ENCODE results near the gene FAM3D. TPM values are rescaled to one million over a fixed set of nuclear protein-coding genes. Genes with fewer than 3 reads are reported as not detected.

The FAM3D gene
- total and polyA plus RNA-seq, 2 of the 8 experiments (the other 6 are each of a cell fraction or from before 2014, with no cell fraction given), result not detected

DNA sequence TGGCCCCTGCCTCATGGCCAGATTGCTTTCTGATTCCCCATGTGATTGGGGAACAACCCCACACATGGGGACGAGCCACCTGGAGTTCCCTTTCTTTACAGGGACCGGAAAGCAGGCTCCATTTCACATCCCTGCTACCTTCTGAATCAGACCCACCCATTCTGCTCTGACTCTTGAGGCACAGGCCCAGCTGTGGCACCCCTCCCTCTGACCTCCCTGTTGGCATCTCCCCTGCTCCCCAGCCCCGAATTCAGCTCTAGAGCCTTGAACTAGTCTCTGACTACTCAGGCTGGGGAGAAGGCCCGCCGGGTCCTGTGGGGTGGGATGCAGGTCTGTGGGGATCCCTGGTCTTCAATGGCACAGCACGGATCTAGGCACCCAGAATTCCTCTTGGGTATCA lies 12.1 kb downstream of the FAM3D start:
- Histone ChIP-seq H2AK5ac (ENCODE audit: low read depth, low read length) (no peak overlapping the region), H3K27me3 (replicated peaks in 1 of 4; ENCODE audit: control insufficient read depth in 3 of 4, extremely low read depth in 1 of 4, insufficient read depth in 3 of 4, low read length in 3 of 4) (no peaks in the 10 kb centered on the region), H3K9me3 (ENCODE audit: insufficient read depth in 2 of 2, low read depth in 1 of 2, low read length in 1 of 2) (no peaks in the 10 kb centered on the region), H4K5ac (ENCODE audit: insufficient read length, low read depth, low read length) (no peak overlapping the region), H3K23ac (ENCODE audit: insufficient read length) (no peak overlapping the region), H3K9ac (replicated peaks in 1 of 4; ENCODE audit: extremely low read depth in 1 of 4, low read depth in 3 of 4, low read length in 3 of 4) (no peak overlapping the region), H3K4me1 (replicated peaks in 1 of 4; ENCODE audit: control insufficient read depth in 3 of 4, insufficient read depth in 4 of 4, low read length in 3 of 4) (no peaks in the 10 kb centered on the region), H4K8ac (ENCODE audit: extremely low read depth, insufficient read depth, low read length) (no peak overlapping the region), H3K36me3 (ENCODE audit: control insufficient read depth in 2 of 4, insufficient read depth in 4 of 4, low read length in 3 of 4) (no peaks in the 10 kb centered on the region), H2BK20ac (ENCODE audit: low read length) (no peak overlapping the region), H2BK15ac (ENCODE audit: low read length) (no peak overlapping the region), H3K4me3 (ENCODE audit: extremely low read depth in 1 of 4, insufficient read depth in 2 of 4, low read depth in 3 of 4, low read length in 4 of 4) (no peak overlapping the region), H4K91ac (replicated peaks; ENCODE audit: insufficient read length, low read length) (no peak overlapping the region), H3K18ac (ENCODE audit: extremely low read depth, low read length) (no peak overlapping the region), H4K20me1 (replicated peaks in 1 of 2; ENCODE audit: control insufficient read depth in 1 of 2, insufficient read depth in 2 of 2, low read length in 2 of 2) (peaks cover 0 to 2% of the 10 kb centered on the region in 2 experiments), H3K79me1 (ENCODE audit: low read depth, low read length) (no peaks in the 10 kb centered on the region), H3K56ac (replicated peaks; ENCODE audit: insufficient read length, low read depth, low read length) (no peak overlapping the region), H3K14ac (ENCODE audit: insufficient read length) (no peak overlapping the region), H2BK12ac (ENCODE audit: low read depth, low read length) (no peak overlapping the region), H3K4ac (replicated peaks; ENCODE audit: insufficient read length, low read depth, low read length) (no peak overlapping the region), H2BK5ac (ENCODE audit: low read depth, low read length) (no peak overlapping the region), H3K27ac (ENCODE audit: low read depth, low read length) (no peak overlapping the region), H2AFZ (ENCODE audit: low read length) (no peak overlapping the region), H3K23me2 (ENCODE audit: low read depth, low read length) (peaks cover 7% of the 10 kb centered on the region; the same call in 1 of the 2 replicates), H3K79me2 (ENCODE audit: control insufficient read depth in 1 of 2, insufficient read depth in 2 of 2, low read length in 2 of 2) (no peaks in the 10 kb centered on the region), H3K4me2 (ENCODE audit: insufficient read depth in 1 of 2, low read depth in 2 of 2, low read length in 2 of 2) (no peak overlapping the region), H2BK120ac (replicated peaks; ENCODE audit: low read depth, low read length) (no peak overlapping the region)
- 88% methylated on average over 6 of the region's 6 CpGs; no CpG with 5 or more reads in 1 of the 2 experiments for WGBS, 2 experiments (ENCODE audit: extremely low coverage in 1 of 2, insufficient coverage in 1 of 2, insufficient read length in 1 of 2, insufficient replicate concordance in 2 of 2, low coverage in 1 of 2, low lambda C conversion rate in 2 of 2, missing lambda C conversion rate in 1 of 2)
- ChIA-PET POLR2A (ENCODE audit: partially characterized antibody) (no interaction called here), CTCF (ENCODE audit: partially characterized antibody) (interaction anchor here (1.2 to 1.6 kb wide), 3 partner anchors 11 to 25 kb away, joined by 4 to 6 read pairs (median 5); no protein-coding TSS in a partner anchor)
- TF ChIP-seq CTBP2 (IDR thresholded peaks at IDR 0.05; ENCODE audit: borderline replicate concordance, insufficient read depth, insufficient read length, low read length) (no peak), SIN3A (conservative IDR thresholded peaks at IDR 0.05 in 1 of 2, IDR thresholded peaks at IDR 0.05 in 1 of 2; ENCODE audit: low read depth in 1 of 2, low read length in 2 of 2) (no peak), NRF1 (IDR thresholded peaks at IDR 0.05; ENCODE audit: low read depth, low read length) (no peak), BRCA1 (IDR thresholded peaks at IDR 0.05; ENCODE audit: low read depth, low read length) (no peak), CHD2 (IDR thresholded peaks at IDR 0.05; ENCODE audit: low read length) (no peak), TAF7 (optimal IDR thresholded peaks at IDR 0.05; ENCODE audit: borderline replicate concordance, low read depth, low read length) (no peak), MAFK (IDR thresholded peaks at IDR 0.05; ENCODE audit: low read depth, low read length) (no peak), YY1 (IDR thresholded peaks at IDR 0.05; ENCODE audit: low read depth, low read length) (no peak), CBX5 (IDR thresholded peaks at IDR 0.05; ENCODE audit: low read depth, low read length) (no peak), TEAD4 (IDR thresholded peaks at IDR 0.05; ENCODE audit: low read depth, low read length) (no peak)
- TF ChIP-seq, protein P1, sequence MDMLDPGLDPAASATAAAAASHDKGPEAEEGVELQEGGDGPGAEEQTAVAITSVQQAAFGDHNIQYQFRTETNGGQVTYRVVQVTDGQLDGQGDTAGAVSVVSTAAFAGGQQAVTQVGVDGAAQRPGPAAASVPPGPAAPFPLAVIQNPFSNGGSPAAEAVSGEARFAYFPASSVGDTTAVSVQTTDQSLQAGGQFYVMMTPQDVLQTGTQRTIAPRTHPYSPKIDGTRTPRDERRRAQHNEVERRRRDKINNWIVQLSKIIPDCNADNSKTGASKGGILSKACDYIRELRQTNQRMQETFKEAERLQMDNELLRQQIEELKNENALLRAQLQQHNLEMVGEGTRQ (IDR thresholded peaks at IDR 0.05; ENCODE audit: low read length), result no peak
- TF ChIP-seq, protein P2, sequence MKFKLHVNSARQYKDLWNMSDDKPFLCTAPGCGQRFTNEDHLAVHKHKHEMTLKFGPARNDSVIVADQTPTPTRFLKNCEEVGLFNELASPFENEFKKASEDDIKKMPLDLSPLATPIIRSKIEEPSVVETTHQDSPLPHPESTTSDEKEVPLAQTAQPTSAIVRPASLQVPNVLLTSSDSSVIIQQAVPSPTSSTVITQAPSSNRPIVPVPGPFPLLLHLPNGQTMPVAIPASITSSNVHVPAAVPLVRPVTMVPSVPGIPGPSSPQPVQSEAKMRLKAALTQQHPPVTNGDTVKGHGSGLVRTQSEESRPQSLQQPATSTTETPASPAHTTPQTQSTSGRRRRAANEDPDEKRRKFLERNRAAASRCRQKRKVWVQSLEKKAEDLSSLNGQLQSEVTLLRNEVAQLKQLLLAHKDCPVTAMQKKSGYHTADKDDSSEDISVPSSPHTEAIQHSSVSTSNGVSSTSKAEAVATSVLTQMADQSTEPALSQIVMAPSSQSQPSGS (IDR thresholded peaks at IDR 0.05; ENCODE audit: low read length), result no peak
- DNase-seq (ENCODE audit: low read depth in 1 of 2, low spot score in 2 of 2), result no peak
- no peak for FAIRE-seq
